C4-2B (cell line): Measurements from ENCODE around the gene FAM13C.

ENCODE experiments used
- H3K27ac ChIP-seq: fragments of 450-650 bp; 2 replicates; pipeline ENCODE4 v1.5.1; 2017
- ZFX ChIP-seq: fragments of 450-650 bp; IDR thresholded peaks from 2 replicates; pipeline ENCODE4 v1.6.1; 2017
- TF ChIP-seq, protein P1 (sequence below): fragments of 450-650 bp; conservative IDR thresholded peaks from 2 replicates; pipeline ENCODE4 v1.5.1; 2017; ENCODE audit warnings: mild to moderate bottlenecking

The FAM13C gene

DNA sequence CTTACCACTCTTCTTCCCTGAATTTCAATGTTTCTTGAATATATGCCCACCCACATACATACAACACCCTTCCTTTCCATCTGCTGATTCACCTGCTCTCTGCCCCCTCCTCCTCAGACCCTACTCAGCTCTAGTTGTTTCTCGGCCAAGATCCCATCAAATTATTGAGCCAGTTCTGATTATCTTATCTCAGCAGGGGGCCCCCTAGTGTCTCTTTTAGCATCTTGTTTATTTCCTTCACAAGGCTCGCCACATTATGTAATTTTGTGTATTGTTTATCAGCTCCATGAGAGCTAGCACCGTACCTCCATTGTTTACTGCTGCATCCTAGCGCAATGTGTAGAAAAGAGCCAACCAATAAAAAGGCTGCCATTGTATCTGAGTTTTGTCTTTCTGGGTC, 71.9 kb downstream of the FAM13C start:
- H3K27ac ChIP-seq, result no peak overlapping the region
- TF ChIP-seq ZFX, result no peak
- TF ChIP-seq, protein P1, sequence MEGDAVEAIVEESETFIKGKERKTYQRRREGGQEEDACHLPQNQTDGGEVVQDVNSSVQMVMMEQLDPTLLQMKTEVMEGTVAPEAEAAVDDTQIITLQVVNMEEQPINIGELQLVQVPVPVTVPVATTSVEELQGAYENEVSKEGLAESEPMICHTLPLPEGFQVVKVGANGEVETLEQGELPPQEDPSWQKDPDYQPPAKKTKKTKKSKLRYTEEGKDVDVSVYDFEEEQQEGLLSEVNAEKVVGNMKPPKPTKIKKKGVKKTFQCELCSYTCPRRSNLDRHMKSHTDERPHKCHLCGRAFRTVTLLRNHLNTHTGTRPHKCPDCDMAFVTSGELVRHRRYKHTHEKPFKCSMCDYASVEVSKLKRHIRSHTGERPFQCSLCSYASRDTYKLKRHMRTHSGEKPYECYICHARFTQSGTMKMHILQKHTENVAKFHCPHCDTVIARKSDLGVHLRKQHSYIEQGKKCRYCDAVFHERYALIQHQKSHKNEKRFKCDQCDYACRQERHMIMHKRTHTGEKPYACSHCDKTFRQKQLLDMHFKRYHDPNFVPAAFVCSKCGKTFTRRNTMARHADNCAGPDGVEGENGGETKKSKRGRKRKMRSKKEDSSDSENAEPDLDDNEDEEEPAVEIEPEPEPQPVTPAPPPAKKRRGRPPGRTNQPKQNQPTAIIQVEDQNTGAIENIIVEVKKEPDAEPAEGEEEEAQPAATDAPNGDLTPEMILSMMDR, result peak; percentile 27

DNA sequence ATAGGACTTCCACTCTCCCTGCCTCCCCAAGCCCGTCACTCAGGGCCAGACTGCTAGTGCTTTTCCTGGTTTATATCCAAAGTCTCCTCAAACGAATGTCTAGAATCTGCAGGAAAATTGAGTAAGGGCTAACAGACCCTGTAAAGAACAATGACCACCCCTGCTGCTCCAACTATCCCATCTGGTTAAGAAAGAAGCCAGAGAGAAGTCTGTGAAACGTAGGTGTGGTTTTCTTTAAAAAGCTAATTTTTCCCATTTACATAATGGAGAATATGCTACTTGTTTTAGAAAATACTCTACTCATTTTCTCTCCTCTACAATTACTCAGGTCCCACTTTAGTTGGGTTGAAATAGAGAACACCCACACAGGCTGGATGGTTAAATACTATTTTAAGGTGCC, 72.5 kb downstream of the FAM13C start:
- TF ChIP-seq ZFX, result no peak
- TF ChIP-seq, protein P1, result no peak
- H3K27ac ChIP-seq, result no peak overlapping the region

DNA sequence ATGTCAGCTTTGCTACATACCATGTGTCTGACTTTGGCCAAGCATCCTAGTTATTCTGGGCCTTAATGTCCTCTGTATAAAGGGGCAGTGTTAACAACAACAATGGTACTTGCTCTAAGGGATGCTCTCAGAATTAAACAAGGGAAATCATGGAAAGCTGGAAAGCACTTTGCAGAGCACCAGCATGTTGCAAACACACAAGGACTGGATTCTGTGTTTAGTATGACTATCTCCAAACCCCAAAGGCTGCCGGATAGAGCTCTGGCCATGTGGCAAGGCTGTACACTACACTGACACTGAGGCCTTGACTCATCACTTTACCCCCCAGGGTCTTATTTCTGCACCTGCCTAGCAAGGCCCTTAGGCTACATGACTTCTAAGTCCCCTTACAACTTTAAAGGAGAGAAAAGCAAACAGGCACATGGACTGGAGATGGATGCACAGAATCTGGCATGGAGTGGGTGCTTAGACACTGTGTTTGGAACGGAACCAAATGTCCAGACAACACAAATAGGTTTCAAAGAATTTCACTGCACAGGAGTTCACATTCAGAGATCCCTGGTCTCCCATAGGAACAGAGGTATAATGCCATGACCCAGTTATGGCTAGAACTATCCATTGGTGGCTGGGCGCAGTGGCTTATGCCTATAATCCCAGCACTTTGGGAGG, 74.6 kb downstream of the FAM13C start:
- no peak overlapping the region for H3K27ac ChIP-seq
- TF ChIP-seq, protein P1, result no peak
- TF ChIP-seq ZFX, result no peak

DNA sequence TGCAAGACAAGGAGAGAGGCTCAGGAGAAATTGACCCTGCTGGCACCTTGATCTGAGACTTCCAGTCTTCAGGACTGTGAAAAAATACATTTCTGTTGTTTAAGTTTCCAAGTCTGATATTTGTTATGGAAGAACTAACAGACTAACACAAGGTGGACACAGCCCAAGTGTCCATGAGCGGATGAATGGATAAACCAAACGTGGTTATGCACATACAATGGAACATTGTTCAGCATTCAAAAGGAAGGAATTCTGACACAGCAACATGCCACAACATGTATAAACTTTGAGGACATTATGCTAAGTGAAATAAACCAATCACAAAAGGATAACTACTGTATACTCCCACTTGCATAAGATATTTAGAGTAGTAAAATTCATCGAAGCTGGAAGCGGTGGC, 76.5 kb downstream of the FAM13C start:
- H3K27ac ChIP-seq, result peak overlapping the region; percentile 43
- TF ChIP-seq, protein P1, result no peak
- no peak for TF ChIP-seq ZFX

DNA sequence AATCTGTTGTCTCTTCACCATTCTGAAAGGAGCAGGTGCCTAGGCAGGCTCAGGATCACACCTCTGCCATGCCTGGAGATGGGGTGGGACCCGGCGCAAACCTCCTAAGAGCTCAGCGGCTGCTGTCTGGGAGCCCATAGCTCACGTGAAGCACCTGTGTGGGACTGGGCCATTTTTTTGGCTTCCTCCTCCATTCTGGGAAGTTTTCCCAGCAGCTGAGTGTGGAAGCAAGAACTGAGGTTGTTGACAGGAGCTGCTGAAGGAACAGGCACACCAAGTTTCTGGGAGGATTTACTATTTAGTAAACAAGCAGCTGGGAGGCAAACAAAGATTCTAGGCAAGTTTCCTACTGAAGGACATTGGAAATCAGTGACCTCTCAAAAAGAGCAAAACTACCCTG, 77.3 kb downstream of the FAM13C start:
- TF ChIP-seq ZFX, result no peak
- peak overlapping the region; percentile 64 for H3K27ac ChIP-seq

DNA sequence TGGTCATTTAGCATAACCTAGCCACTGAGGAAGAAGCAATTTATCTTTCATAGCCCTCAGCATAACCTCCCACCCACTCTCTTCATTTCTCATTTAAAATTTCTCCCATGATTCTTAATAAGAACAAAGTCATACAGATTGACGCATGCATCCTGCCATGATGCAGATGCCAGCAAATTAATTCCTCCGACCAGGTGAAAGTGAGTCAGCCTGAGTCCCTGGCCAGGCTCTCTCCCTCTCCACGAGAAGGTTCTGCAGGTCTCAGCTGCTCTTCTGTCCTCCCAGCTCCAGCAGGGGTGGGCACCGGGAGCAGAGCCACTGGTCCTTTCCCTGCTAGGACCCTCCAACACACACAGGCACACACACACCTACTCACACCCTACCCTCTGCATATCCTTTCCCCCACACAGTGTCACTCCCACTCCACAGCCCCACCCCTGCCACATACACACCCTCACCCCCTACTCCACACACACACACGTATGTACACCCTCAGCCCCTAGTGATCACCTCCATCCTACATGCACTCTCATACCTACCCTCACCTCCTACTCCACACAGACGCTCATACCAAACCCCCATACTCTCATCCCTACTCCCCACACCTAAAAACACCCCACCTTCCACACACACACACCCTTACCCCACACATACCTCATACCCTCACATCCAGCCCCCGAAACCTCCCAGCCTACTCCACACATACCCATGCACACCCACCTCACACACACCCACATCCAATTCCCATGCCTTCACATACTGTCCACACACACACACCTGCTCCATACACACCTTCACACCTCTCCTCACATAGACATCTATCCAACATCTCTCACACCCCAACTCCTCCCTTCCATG, 78.0 kb downstream of the FAM13C start:
- TF ChIP-seq, protein P1, result no peak
- no peak for TF ChIP-seq ZFX
- peak overlapping the region; percentile 64 for H3K27ac ChIP-seq

DNA sequence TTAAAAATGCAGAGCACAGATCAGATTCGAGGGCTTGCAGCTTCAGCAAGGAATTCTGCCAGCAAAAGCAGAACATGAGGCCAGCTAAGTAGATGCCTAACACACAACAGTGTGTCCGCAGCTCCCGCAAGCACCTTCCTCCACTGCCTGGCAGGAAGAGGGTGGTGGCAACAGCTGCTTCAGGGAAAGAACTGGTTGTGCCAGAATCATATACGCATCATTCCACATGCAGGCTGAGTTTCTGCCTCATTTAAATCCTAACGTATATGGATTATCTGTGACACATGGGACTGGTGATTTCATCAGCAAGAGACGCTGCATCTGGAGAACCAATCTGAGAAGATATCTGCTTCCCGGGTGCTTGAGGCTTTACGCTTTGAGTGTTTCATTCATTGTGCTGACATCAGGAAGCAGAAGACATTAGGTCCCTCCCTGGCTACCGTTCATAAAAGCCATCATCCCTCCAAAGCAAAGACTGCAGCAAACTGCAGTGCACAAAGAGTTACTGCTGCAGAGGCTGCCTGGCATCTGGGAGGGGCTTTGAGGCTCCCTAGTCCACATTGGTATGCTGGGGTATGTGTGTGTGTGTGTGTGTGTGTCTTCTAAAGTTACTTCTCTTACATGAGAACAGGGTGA, 78.8 kb downstream of the FAM13C start:
- TF ChIP-seq, protein P1, result no peak
- no peak for TF ChIP-seq ZFX
- H3K27ac ChIP-seq, result peak overlapping the region; percentile 64
